HG03108 (cell line): ENCODE measurements around the gene CERS6.

Experiments used
- ATAC-seq: cut with Tn5 transposase; IDR thresholded peaks from one replicate; pipeline ENCODE4 v1.9.1; 2021; ENCODE audit warnings: moderate library complexity; ENCODE audit not compliant: unreplicated experiment

Gene CERS6

GRCh38 chr2:168596881-168597655 is 141.0 kb downstream of the CERS6 start:
- ATAC-seq = no peak

- no peak for ATAC-seq
Measured at GRCh38 chr2:168599738-168600137, 143.7 kb downstream of the CERS6 start.

DNA sequence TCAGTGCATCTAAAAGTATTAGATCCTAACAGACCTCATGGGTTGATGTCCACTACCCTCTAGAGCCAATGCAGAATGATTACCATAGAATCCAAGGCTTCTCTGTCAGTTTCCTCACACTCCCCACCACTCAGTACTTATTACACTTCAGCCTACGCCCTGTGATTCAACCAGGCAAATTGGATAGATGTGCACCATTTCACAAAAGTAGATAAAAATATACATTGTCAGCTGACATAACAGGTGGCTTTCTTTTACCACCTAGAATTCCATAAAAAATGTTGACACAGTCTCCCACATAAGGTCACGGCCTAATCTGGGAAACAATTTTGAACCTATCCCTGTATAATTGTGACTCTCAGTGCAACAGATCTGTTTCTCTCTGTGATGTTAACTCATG is 144.9 kb downstream of the CERS6 start:
- ATAC-seq = no peak

- peak; percentile 58 for ATAC-seq
Measured at GRCh38 chr2:168601741-168602140, 145.7 kb downstream of the CERS6 start.

DNA sequence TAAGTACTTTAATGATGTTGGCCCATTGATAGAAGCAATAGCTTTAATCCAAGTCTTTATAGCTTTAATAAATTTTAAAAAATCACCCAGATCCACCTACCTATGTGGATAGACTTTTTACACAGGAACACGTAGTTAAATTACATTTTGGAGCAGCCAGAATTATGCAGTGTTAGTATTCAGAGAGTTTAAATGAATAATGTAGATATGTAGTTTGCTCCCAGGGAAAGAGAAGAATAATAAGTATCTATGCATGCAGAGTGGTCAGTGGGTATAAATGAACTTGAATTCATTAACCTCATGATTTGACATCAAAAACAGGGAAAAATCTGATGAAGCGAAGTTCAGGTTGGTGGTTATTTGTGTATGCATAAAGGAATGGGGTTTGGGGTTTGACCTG is 146.3 kb downstream of the CERS6 start:
- no peak for ATAC-seq

DNA sequence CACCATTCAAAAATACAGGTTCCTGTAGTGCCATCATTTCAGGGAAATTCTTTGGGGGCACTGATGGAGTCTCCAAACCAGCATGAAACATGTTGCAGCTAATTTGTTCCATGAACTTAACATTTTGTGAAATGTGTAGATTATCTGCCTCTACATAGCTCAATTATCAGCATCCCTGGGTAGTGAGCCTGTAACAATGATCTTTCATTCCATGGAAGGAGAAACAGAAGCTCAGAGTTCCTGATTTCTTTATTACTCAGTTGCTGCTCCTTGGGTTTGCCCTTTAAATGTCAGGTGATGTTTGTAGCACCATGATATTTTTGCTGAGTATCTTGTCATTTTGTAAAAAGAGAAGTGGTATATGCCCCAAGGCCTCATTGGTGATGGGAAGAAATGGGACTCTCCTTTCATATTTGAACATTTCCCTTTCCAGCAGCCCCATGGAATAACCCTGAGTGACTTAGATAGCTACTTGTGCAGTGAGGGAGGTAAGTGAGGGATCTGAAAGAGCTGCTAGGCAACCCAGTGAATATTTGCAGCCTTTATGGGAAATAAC is 146.9 kb downstream of the CERS6 start:
- no peak for ATAC-seq

GRCh38 chr2:168603439-168603961 is 147.4 kb downstream of the CERS6 start:
- no peak for ATAC-seq

DNA sequence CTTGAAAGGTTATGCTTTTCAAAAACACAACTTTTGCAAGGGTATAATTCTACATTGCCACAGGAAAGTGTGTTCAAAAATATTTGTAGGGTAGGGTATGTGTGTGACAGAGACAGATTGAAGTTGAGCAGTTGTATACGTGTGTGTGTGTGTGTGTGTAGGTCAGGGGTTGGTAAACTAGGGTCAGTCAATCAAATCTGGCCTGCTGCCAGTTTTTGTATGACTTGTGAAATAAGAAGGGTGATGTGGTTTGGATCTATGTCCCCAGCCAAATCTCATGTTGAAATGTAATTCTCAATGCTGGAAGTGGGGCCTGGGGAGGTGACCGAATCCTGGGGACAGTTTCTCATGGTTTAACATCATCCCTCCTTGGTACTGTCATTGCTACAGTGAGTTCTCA is 148.2 kb downstream of the CERS6 start:
- ATAC-seq = no peak

DNA sequence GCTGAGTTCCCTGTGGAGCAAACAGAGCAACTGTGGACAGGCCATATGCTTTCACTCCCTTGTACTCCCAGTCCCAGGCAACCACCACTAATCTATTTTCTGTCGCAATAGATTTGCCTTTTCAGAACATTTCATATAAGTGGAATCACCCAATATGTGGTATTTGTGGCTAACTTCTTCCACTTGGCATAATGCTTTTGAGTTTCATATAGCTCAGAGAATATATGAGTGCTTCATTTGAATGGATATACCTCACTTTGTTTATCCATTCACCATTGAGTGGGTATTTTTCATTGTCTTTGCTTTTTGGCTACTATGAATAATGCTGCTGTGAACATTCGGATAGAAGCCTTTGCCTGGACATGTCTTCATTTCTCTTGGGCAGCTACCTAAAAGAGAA is 151.9 kb downstream of the CERS6 start:
- ATAC-seq = no peak

DNA sequence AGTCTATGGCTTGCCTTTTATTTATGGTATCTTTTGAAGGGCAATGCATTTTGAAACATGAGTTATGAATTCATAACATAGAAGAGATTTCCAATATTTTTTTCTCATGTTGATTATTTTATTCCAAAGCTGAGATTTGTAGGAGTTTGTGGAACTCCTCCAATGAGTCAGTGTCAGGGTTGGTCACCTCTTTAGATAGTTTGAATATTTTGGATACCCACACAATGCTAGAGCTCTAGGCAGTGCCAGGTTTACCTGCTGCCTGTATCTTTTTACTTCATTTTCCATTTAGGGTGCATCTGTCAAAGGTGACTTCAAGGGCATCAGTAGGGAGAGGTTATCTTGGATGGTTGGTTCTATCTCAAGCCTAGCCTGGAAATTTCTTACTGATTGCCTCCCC is 152.7 kb downstream of the CERS6 start:
- no peak for ATAC-seq

DNA sequence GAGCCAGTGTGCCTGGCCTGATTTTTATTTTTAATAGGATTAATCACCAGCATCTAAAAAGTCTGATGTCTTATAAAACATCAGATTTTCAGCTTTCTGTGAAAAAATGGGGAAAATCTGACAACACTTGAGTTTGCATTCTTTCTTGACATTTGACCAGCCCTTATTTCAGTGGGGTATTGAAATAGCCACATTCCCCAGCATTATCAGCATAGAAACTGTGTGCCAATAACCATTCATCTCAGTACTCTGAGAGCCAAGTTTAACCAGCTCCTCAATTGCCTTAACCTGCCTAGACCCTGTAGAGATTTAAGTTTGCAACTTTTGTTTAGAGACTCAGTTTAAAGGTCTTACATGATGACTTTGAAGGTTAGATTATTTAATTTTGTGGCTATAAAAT is 155.0 kb downstream of the CERS6 start:
- ATAC-seq = no peak

DNA sequence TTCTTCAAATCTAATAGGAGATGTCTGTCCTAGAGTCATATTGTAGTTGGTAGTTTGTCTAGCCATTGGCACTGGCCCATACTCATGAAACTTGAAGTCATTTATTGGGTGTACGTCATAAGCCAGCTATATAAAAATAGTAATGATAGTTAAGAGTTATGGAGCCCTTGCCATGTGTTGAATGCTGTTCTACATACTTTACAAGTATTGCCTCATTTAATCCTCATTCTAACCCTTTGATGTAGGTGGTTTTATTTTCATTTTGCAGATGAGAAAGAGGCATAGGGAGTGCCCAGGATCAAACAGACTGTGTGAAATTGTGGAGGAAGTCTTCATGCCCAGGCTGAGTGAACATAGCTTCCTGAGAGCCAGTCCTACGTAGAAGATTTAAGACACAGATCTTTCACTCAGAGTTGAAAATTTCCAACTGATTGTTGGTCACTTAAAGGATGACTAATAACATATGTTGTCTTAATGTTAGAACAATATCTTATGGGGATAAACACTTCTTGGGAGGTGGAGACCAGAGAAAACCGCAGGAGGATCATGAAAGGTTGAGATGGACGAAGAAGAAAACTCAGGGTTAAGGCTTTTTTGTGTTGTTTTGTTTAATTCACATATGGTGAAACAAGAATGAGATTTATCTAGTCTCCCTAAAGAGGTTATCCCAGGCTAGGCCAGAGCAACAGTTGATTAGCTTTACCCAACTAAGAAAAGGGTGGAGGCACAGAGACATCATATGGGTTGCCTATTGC is 156.0 kb downstream of the CERS6 start:
- ATAC-seq = no peak

DNA sequence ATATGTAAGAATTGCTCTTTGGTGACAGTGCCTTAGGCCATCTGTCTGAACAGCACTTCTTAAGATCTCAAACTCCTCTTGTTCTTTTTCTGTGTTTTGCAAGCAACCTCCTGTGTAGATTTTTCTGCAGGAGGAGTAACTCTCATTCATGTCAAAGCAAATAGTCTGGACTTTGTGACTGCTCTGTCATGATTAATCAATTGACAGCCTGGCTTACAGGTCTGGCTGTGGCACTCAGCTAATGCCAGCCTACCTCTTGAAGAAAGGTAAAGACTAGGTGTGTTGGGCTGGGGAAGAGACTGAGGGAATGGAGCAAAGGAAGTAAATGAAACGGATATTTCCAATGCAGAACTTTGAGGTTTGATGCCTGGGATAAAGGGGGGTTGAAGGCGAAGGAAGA is 156.6 kb downstream of the CERS6 start:
- no peak for ATAC-seq

DNA sequence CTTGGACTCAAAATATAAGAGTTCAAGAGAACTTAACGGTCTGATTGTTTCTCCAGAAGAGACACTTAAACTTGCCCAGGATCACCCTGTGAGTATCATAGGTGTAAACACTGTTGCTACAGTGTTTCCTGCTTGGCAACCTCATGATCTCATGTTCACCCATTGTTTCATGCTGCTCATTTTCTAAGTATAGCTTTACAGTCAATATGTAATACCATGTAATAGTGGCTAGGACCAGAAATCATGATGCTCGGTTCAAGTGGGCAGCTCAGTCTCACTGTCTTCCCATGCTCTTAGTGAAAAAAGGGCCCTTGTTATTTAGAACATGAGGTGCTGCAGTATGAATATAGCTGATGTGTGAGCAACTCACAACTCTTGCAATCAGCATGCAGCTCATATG is 157.5 kb downstream of the CERS6 start:
- ATAC-seq = no peak

DNA sequence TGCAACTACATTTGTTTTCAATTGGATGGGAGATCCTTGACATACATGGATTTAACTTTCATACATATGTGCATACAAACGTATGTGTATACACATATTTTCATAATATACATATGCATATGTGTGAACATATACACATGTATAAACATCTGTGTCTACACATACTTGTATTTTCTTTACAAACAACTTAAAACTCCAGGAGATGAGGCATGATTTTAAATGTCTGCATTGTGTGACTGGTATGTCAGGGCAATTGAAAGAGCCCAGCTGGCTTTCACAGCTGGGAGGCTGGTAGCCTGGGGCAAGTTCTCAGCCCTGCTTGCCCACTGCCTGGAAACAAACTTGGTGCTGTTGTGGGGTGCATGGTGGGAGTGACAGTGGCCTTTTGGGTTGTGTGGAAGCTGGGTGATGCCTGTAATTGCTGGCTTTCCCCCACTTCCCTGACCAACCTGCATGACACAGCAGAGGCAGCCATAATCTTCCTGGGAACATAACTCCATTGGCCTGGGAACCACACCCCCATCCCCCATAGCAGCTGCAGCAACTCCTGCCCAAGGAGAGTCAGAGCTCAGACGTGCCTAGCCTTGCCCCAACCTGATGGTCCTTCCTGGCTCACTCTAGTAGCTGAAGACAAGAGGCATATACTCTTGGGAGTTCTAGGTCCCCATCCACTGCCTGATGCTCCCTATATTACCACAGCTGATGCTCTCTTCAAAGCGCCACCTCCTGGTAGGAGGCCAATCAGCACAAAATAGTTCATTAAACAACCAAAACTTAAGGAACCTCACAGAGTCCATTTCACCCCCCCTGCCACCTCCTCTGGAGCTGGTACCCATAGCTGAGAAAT is 158.3 kb downstream of the CERS6 start:
- no peak for ATAC-seq

DNA sequence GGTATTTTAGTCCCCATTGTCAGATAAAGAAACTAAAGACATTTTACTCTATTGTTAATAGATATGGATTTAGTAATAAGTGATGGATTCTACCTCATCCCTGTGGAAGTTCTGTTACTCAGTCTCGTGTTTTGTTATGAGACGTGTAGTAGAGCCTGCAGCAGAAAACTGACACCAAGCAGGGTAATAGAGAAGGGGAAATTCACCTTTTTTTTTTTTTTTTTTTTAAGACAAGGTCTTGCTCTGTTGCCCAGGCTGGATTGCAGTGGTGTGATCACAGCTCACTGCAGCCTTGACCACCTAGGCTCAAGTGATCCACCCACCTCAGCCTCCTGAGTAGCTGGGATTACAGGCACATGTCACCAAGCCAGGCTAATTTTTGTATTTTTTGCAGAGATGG is 164.5 kb downstream of the CERS6 start:
- no peak for ATAC-seq

DNA sequence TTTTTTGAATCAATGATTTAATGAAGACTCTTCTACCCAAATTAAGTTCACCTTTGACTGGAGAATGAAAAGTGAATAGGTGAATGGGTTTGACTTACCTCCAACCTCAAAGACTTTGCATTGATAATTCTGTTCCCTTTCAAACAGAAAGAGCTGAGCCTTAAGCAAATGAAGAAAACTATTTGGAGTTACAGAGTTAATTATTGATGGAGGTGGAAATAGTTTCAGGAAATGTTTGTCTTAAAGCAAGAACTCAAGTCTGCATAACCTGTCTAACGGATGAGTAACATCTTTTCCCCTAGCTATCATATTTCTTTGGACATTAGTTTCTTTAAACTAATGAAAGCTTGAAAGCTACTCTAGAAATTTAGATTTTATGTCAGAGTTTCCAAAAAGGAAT is 166.5 kb downstream of the CERS6 start:
- ATAC-seq = no peak

DNA sequence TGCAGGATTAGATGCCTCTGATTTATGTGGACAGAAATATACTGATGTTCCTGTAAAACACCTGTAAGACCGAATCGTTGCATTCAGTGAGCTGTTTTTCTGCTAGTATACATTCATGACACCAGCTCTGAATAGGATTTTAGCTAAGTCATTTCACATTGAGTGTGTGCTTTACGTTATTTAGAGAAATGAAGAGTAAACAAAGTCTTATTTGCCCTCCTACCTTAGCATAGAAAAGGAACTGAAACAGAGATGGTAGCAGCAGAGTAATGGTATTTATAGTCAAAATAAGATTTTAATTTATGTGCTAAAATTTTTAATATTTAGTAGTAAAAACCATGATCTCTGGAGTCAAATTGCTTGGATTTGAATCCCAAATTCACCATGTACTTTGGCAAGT is 168.0 kb downstream of the CERS6 start:
- no peak for ATAC-seq

- no peak for ATAC-seq
Measured at GRCh38 chr2:168626096-168626495, 170.0 kb downstream of the CERS6 start.

GRCh38 chr2:168626647-168627046 is 170.6 kb downstream of the CERS6 start:
- no peak for ATAC-seq

- no peak for ATAC-seq
Measured at GRCh38 chr2:168632709-168633121, 176.6 kb downstream of the CERS6 start.
